Spleen (tissue), 11 donors: ENCODE measurements around the gene FGF19. TPM values are rescaled to one million over a fixed set of nuclear protein-coding genes. Genes with fewer than 3 reads are reported as not detected.

ENCODE experiments used
- DNase-seq: peaks from one replicate; pipeline ENCODE4 v3.0.0-alpha.2; 2020
- H3K27ac ChIP-seq, 8 donors: fragments of 200-600 bp; sonication (generic) in 7 of 8; 1 replicate in 4 of 8; 2 replicates in 4 of 8; pipeline versions ENCODE4 v1.5.0 to v1.8.0; 2016 to 2021; ENCODE audit warnings: inconsistent platforms in 4 of 8, mild to moderate bottlenecking in 4 of 8, moderate library complexity in 1 of 8
- H3K27me3 ChIP-seq, 7 donors: fragments of 200-600 bp; sonication (generic) in 6 of 7; replicated peaks in 1 of 7; 1 replicate in 4 of 7; 2 replicates in 3 of 7; pipeline versions ENCODE4 v1.5.0 to v1.8.0; 2016 to 2021; ENCODE audit warnings: inconsistent platforms in 3 of 7, mild to moderate bottlenecking in 1 of 7
- H3K36me3 ChIP-seq, 6 donors: fragments of 200-600 bp; sonication (generic) in 5 of 6; 1 replicate in 4 of 6; 2 replicates in 2 of 6; pipeline versions ENCODE4 v1.5.0 to v1.8.0; 2016 to 2021; ENCODE audit warnings: inconsistent platforms in 2 of 6
- H3K4me1 ChIP-seq, 6 donors: fragments of 200-600 bp; sonication (generic) in 5 of 6; 1 replicate in 3 of 6; 2 replicates in 3 of 6; pipeline versions ENCODE4 v1.5.0 to v1.8.0; 2016 to 2021; ENCODE audit warnings: inconsistent platforms in 3 of 6
- H3K4me3 ChIP-seq, 8 donors: fragments of 200-600 bp; sonication (generic) in 7 of 8; 1 replicate in 4 of 8; 2 replicates in 4 of 8; pipeline versions ENCODE4 v1.5.0 to v1.8.0; 2016 to 2021; ENCODE audit warnings: inconsistent platforms in 4 of 8, mild to moderate bottlenecking in 4 of 8, moderate library complexity in 2 of 8
- H3K9me3 ChIP-seq, 8 donors: fragments of 200-600 bp; sonication (generic) in 7 of 8; 1 replicate in 4 of 8; 2 replicates in 4 of 8; pipeline versions ENCODE4 v1.5.0 to v1.8.0; 2016 to 2021; ENCODE audit warnings: inconsistent platforms in 4 of 8
- POLR2A ChIP-seq, 3 donors: fragments of 450-650 bp; IDR thresholded peaks; one replicate each; pipeline ENCODE4 v1.5.1; 2017; ENCODE audit warnings: antibody characterized with exemption in 3 of 3, mild to moderate bottlenecking in 1 of 3
- POLR2AphosphoS5 ChIP-seq, 3 donors: sonication (generic); formaldehyde crosslinking; IDR thresholded peaks; one replicate each; pipeline ENCODE4 v1.5.1; 2017; ENCODE audit warnings: antibody characterized with exemption in 3 of 3
- WGBS, 5 donors: extraction: QIAGEN DNeasy Blood & Tissue Kit in 3 of 5; methylation state at CpG; one replicate each; pipeline versions ENCODE4 v1.1.5 to v1.1.7; 2013 to 2018; 5-methylcytosine and 5-hydroxymethylcytosine counted together
- intact Hi-C: fragments of 100-400 bp; cut with DNase I; formaldehyde crosslinking; loops from one replicate; pipeline ENCODE4 v1.15.0; 2023; ENCODE audit warnings: low total_unique reads
- polyA plus RNA-seq, 3 donors: library from polyadenylated mRNA; stranded (reverse); fragments of 200-250 nt; gene quantifications; one replicate each; pipeline ENCODE4 v1.2.1, GENCODE V29; 2013
- total RNA-seq, 7 donors: library from RNA; depleted of rRNA in 3 of 7; stranded (reverse); fragments of >200 nt in 3 of 7; fragmentation: NEBNext Ultra II Directional in 4 of 7; extraction: Animal tissue kit (Norgen Biotek cat#: 25700) in 4 of 7; gene quantifications; one replicate each; pipeline versions ENCODE4 v1.1.0 to v1.2.1, GENCODE V29; 2016 to 2021
- TF ChIP-seq, protein P1 (sequence below), 11 experiments: fragments of 200-600 bp in 7 of 11; fragments of 450-650 bp in 4 of 11; sonication (generic) in 4 of 11; IDR thresholded peaks in 8 of 11; conservative IDR thresholded peaks in 3 of 11; 1 replicate in 7 of 11; 2 replicates in 4 of 11; pipeline versions ENCODE4 v1.4.0 to v1.8.0; 2016 to 2021; ENCODE audit warnings: antibody characterized with exemption in 11 of 11, inconsistent platforms in 4 of 11, mild to moderate bottlenecking in 1 of 11
- donor health status: healthy with polysubstance abuse.
- donor health status: DM: no; HTN: no; CAD: no; lungs with moderate emphysema.
- donor health status: DM: no; HTN: no; CAD: no.
- donor health status: Bipolar disorder and iron deficiency.
- donor health status: healthy.
- donor health status: DM: no; HTN: no; CAD: no.
- donor health status: DM: yes; HTN: yes; CAD: no.

Gene FGF19
- total and polyA plus RNA-seq, 10 donors = not detected

DNA sequence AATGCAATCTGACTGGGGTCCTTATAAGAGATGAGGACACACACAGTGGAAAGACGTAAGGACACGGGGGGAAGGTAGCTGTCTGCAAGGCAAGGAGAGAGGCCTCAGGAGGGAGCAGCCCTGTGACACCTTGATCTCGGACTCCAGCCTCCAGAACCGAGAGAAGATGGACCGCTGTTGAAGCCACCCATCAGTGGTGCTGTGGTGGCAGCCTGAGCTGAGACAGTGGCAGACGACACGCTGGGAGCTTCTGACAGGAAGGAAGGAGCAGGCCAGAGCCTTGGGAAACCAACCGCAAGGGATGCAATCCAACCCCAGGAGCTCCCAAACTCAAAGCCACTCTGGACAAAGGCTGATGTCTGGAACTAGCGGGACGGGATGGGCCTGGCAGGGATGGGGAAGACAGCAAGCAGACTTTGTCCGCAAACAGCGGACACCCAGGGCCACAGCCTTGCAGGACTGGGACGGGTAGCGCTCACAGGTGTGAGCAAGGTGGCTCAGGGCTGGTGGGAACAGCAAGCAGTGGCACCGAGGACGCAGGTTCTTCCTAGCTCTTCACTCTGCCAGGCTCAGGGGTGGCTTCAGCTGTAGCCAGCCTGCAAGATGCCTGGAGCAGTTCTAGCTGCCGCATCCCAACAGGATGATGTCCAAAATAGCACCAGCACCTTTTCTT lies 39.6 kb downstream of the FGF19 start:
- Histone ChIP-seq H3K27ac (no peak overlapping the region), H3K4me1 (no peaks in the 10 kb centered on the region), H3K4me3 (no peak overlapping the region), H3K9me3 (no peaks in the 10 kb centered on the region), H3K36me3 (peaks cover 0 to 85% (median 47%) of the 10 kb centered on the region in 6 donors), H3K27me3 (no peaks in the 10 kb centered on the region)
- 85 to 94% (median 91%) methylated on average over 17 of the region's 17 CpGs for WGBS, 5 donors
- intact Hi-C loops = no loop called here
- peak in 1 of 3 donors; percentile 30 for TF ChIP-seq POLR2AphosphoS5 (IDR thresholded peaks at IDR 0.05)
- TF ChIP-seq, protein P1, sequence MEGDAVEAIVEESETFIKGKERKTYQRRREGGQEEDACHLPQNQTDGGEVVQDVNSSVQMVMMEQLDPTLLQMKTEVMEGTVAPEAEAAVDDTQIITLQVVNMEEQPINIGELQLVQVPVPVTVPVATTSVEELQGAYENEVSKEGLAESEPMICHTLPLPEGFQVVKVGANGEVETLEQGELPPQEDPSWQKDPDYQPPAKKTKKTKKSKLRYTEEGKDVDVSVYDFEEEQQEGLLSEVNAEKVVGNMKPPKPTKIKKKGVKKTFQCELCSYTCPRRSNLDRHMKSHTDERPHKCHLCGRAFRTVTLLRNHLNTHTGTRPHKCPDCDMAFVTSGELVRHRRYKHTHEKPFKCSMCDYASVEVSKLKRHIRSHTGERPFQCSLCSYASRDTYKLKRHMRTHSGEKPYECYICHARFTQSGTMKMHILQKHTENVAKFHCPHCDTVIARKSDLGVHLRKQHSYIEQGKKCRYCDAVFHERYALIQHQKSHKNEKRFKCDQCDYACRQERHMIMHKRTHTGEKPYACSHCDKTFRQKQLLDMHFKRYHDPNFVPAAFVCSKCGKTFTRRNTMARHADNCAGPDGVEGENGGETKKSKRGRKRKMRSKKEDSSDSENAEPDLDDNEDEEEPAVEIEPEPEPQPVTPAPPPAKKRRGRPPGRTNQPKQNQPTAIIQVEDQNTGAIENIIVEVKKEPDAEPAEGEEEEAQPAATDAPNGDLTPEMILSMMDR (IDR thresholded peaks at IDR 0.05 in 8 of 11, conservative IDR thresholded peaks at IDR 0.05 in 3 of 11) = no peak
- peak; percentile 68 for DNase-seq

DNA sequence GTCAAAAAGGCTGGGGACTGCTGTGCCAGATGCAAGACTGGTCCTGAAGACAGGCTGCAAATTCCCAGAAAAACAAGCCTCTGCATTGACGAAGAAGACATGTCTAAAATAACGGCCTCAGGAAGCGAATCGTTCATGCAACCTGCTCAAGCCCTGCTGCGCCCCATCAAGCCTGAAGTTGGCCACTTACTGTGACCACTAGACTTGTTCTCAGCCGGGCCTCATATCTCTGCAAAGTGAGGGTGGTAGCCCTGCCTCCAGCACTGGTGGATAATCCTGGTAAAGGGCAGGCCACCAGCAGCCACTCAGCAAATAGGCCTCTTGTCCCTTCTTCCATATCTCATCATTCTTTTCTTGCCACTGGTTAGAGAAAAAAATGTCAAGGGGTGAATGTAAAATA lies 40.5 kb downstream of the FGF19 start:
- H3K9me3 ChIP-seq = no peaks in the 10 kb centered on the region
- no peak overlapping the region for H3K27ac ChIP-seq
- 88 to 94% (median 90%) methylated on average over 6 of the region's 6 CpGs for WGBS, 5 donors
- H3K36me3 ChIP-seq = peaks cover 0 to 75% (median 40%) of the 10 kb centered on the region in 6 donors
- H3K4me1 ChIP-seq = peaks cover 0 to 4% (median under 1%) of the 10 kb centered on the region in 6 donors
- H3K27me3 ChIP-seq = no peaks in the 10 kb centered on the region
- intact Hi-C loops = no loop called here
- H3K4me3 ChIP-seq = no peak overlapping the region
- peak; percentile 38 for DNase-seq
- TF ChIP-seq POLR2AphosphoS5 (IDR thresholded peaks at IDR 0.05) (no peak), POLR2A (IDR thresholded peaks at IDR 0.05) (no peak)
- TF ChIP-seq, protein P1 (IDR thresholded peaks at IDR 0.05 in 8 of 11, conservative IDR thresholded peaks at IDR 0.05 in 3 of 11) = no peak

DNA sequence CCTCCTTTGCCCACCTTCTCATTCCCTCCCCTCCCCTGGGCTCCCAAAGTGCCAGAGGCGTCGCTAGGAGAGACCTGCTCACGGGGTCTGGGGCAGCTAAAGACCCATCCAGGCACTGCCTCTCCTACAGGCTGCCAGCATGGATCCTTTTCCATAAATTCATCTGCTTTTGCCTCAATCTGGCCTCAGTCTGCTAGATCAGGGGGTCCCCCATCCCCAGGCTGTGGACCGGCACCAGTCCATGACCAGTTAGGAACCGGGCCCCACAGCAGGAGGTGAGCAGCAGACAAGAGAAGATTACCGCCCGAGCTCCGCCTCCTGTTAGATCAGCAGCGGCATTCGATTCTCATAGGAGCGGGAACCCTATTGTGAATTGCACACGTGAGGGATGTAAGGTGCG lies 41.0 kb downstream of the FGF19 start:
- H3K27me3 ChIP-seq = no peaks in the 10 kb centered on the region
- TF ChIP-seq POLR2A (IDR thresholded peaks at IDR 0.05) = no peak
- no peak overlapping the region for H3K27ac ChIP-seq
- H3K36me3 ChIP-seq = peaks cover 0 to 70% (median 40%) of the 10 kb centered on the region in 6 donors
- H3K4me1 ChIP-seq = peaks cover 0 to 9% (median 5%) of the 10 kb centered on the region in 6 donors
- no peaks in the 10 kb centered on the region for H3K9me3 ChIP-seq
- no peak overlapping the region for H3K4me3 ChIP-seq
- 91 to 97% (median 94%) methylated on average over 13 of the region's 13 CpGs for WGBS, 5 donors
- DNase-seq = peak; percentile 58
- intact Hi-C loops = no loop called here

DNA sequence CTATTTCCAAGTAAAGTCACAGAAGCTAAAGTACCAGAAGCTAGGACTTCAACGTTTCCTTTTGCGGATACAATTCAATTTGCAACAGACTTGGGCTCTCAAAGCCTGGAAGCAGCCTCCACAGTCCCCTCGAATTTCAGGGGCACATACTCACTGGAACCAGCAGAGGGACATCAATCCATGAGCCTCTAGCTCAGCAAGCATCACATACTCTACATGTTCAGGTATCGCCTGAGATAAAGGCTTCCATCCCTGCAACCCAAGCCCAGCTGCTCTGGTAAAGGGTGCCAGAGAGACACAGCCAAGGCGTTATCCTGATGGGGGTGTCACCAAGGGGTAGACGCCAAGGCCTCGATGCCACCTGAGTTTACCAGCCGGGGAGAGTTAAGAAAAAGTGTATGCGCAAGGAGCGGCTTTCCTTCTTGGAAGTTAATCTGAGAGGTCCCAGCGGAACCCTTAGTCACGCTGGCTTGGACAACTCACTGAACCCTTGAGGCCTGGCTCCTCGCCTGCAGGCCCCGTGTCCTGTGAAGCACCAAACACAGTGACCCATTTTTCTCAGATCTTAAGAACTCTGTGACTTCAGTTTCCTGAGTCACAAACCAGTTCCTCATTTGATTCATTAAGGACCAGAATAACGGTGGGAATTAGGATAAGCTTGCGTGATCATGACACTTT lies 41.7 kb downstream of the FGF19 start:
- WGBS, 5 donors = 67 to 87% (median 74%) methylated on average over 16 of the region's 16 CpGs
- DNase-seq = peak; percentile 35
- no peak for TF ChIP-seq POLR2AphosphoS5 (IDR thresholded peaks at IDR 0.05)
- TF ChIP-seq, protein P1 (IDR thresholded peaks at IDR 0.05 in 8 of 11, conservative IDR thresholded peaks at IDR 0.05 in 3 of 11) = no peak
- no peak for TF ChIP-seq POLR2A (IDR thresholded peaks at IDR 0.05)
- Histone ChIP-seq H3K4me1 (peaks cover 0 to 15% (median 8%) of the 10 kb centered on the region in 6 donors), H3K36me3 (peaks cover 0 to 64% (median 34%) of the 10 kb centered on the region in 6 donors), H3K9me3 (no peaks in the 10 kb centered on the region), H3K27me3 (no peaks in the 10 kb centered on the region), H3K4me3 (no peak overlapping the region), H3K27ac (no peak overlapping the region)
- intact Hi-C loops = no loop called here
